H1 (cell line): ENCODE results near the gene HGFAC. TPM values are rescaled to one million over a fixed set of nuclear protein-coding genes. Genes with fewer than 3 reads are reported as not detected.

ENCODE experiments used
- CTCF ChIA-PET: fragments of 300-600 bp; sonication (Branson Sonifier 250); formaldehyde crosslinking; loops from one replicate; lab custom pipeline; 2021; ENCODE audit not compliant: partially characterized antibody; lab: Charles Lee
- POLR2A ChIA-PET: fragments of 300-600 bp; sonication (Branson Sonifier 250); formaldehyde crosslinking; loops from one replicate; lab custom pipeline; 2021; ENCODE audit warnings: inconsistent platforms; ENCODE audit not compliant: partially characterized antibody; lab: Charles Lee
- DNase-seq, 2 experiments: peaks; one replicate each; pipeline versions ENCODE4 v3.0.0 to v3.0.0-alpha.2; 2010 to 2022; ENCODE audit warnings: low spot score in 2 of 2, low read depth in 1 of 2, mixed read lengths in 1 of 2
- FAIRE-seq: peaks from 2 replicates; lab custom pipeline; 2011; peaks lifted over from hg19 to GRCh38; lab: Jason Lieb, UNC
- H2AFZ ChIP-seq: 2 replicates; pipeline ENCODE4 v1.8.1; 2012; ENCODE audit warnings: low read length, inconsistent platforms
- H2AK5ac ChIP-seq: 2 replicates; pipeline ENCODE4 v1.6.1; 2013; ENCODE audit warnings: low read depth, low read length
- H2BK120ac ChIP-seq: replicated peaks from 2 replicates; pipeline ENCODE3; 2013; ENCODE audit warnings: low read depth, low read length, inconsistent platforms
- H2BK12ac ChIP-seq: 2 replicates; pipeline ENCODE4 v1.6.1; 2013; ENCODE audit warnings: low read depth, low read length
- H2BK15ac ChIP-seq: 2 replicates; pipeline ENCODE4 v1.6.1; 2013; ENCODE audit warnings: low read length
- H2BK20ac ChIP-seq: 2 replicates; pipeline ENCODE4 v1.6.1; 2013; ENCODE audit warnings: low read length
- H2BK5ac ChIP-seq: 2 replicates; pipeline ENCODE4 v1.6.1; 2013; ENCODE audit warnings: low read depth, low read length
- H3K14ac ChIP-seq: 2 replicates; pipeline ENCODE4 v1.6.1; 2013; ENCODE audit warnings: inconsistent platforms; ENCODE audit not compliant: insufficient read length
- H3K18ac ChIP-seq: 2 replicates; pipeline ENCODE4 v1.6.1; 2013; ENCODE audit warnings: low read length; ENCODE audit errors: extremely low read depth
- H3K23ac ChIP-seq: 2 replicates; pipeline ENCODE4 v1.6.1; 2013; ENCODE audit warnings: inconsistent platforms; ENCODE audit not compliant: insufficient read length
- H3K23me2 ChIP-seq: 2 replicates; pipeline ENCODE4 v1.6.1; 2013; ENCODE audit warnings: low read depth, low read length
- H3K27ac ChIP-seq: 2 replicates; pipeline ENCODE4 v1.6.1; 2011; ENCODE audit warnings: low read depth, low read length, inconsistent platforms
- H3K27me3 ChIP-seq, 4 experiments: replicated peaks in 1 of 4; 1 replicate in 1 of 4; 2 replicates in 3 of 4; pipeline versions ENCODE4 v1.6.1 to v1.8.1; 2011 to 2013; ENCODE audit warnings: low read length in 3 of 4, mild to moderate bottlenecking in 3 of 4, inconsistent platforms in 2 of 4, mixed read lengths in 2 of 4, moderate library complexity in 1 of 4; ENCODE audit not compliant: control insufficient read depth in 3 of 4, insufficient read depth in 3 of 4; ENCODE audit errors: extremely low read depth in 1 of 4
- H3K36me3 ChIP-seq, 4 experiments: 2 replicates each; pipeline versions ENCODE4 v1.6.1 to v1.8.1; 2011 to 2013; ENCODE audit warnings: mild to moderate bottlenecking in 4 of 4, low read length in 3 of 4, moderate library complexity in 2 of 4, control low read depth in 1 of 4, inconsistent platforms in 1 of 4; ENCODE audit not compliant: insufficient read depth in 4 of 4, control insufficient read depth in 2 of 4
- H3K4ac ChIP-seq: replicated peaks from 2 replicates; pipeline ENCODE3; 2013; ENCODE audit warnings: low read length, low read depth, mixed read lengths, inconsistent platforms; ENCODE audit not compliant: insufficient read length
- H3K4me1 ChIP-seq, 4 experiments: replicated peaks in 1 of 4; 1 replicate in 1 of 4; 2 replicates in 3 of 4; pipeline versions ENCODE4 v1.6.1 to v1.8.1; 2011 to 2013; ENCODE audit warnings: low read length in 3 of 4, inconsistent platforms in 2 of 4, mixed read lengths in 1 of 4; ENCODE audit not compliant: insufficient read depth in 4 of 4, control insufficient read depth in 3 of 4
- H3K4me2 ChIP-seq, 2 experiments: 2 replicates each; pipeline versions ENCODE4 v1.6.1 to v1.8.1; 2011 to 2013; ENCODE audit warnings: low read depth in 2 of 2, low read length in 2 of 2, control low read depth in 1 of 2, inconsistent platforms in 1 of 2, mild to moderate bottlenecking in 1 of 2; ENCODE audit not compliant: insufficient read depth in 1 of 2
- H3K4me3 ChIP-seq, 4 experiments: fragments of 200-600, 300-600 bp in 1 of 4; sonication (generic), shearing (Covaris generic), sonication (Bioruptor Twin) in 1 of 4; 2 replicates each; pipeline versions ENCODE4 v1.5.1 to v1.8.1; 2011 to 2016; ENCODE audit warnings: low read length in 4 of 4, low read depth in 3 of 4, control low read depth in 2 of 4, inconsistent platforms in 2 of 4, mild to moderate bottlenecking in 2 of 4, mixed read lengths in 1 of 4, moderate library complexity in 1 of 4; ENCODE audit not compliant: insufficient read depth in 2 of 4; ENCODE audit errors: extremely low read depth in 1 of 4
- H3K56ac ChIP-seq: replicated peaks from 2 replicates; pipeline ENCODE3; 2013; ENCODE audit warnings: low read depth, mild to moderate bottlenecking, mixed read lengths, low read length, inconsistent platforms; ENCODE audit not compliant: insufficient read length
- H3K79me1 ChIP-seq: 2 replicates; pipeline ENCODE4 v1.6.1; 2013; ENCODE audit warnings: low read depth, low read length, control low read depth
- H3K79me2 ChIP-seq, 2 experiments: 2 replicates each; pipeline versions ENCODE4 v1.6.1 to v1.8.1; 2012 to 2013; ENCODE audit warnings: low read length in 2 of 2, mild to moderate bottlenecking in 2 of 2, inconsistent platforms in 1 of 2; ENCODE audit not compliant: insufficient read depth in 2 of 2, control insufficient read depth in 1 of 2
- H3K9ac ChIP-seq, 4 experiments: replicated peaks in 1 of 4; 1 replicate in 1 of 4; 2 replicates in 3 of 4; pipeline versions ENCODE4 v1.6.1 to v1.8.1; 2011 to 2013; ENCODE audit warnings: low read depth in 3 of 4, low read length in 3 of 4, control low read depth in 2 of 4, mild to moderate bottlenecking in 2 of 4, moderate library complexity in 2 of 4, inconsistent platforms in 1 of 4; ENCODE audit errors: extremely low read depth in 1 of 4
- H3K9me3 ChIP-seq, 2 experiments: 2 replicates each; pipeline versions ENCODE4 v1.6.1 to v1.8.1; 2012 to 2013; ENCODE audit warnings: mild to moderate bottlenecking in 2 of 2, moderate library complexity in 2 of 2, control low read depth in 1 of 2, inconsistent platforms in 1 of 2, low read depth in 1 of 2, low read length in 1 of 2, mixed read lengths in 1 of 2; ENCODE audit not compliant: insufficient read depth in 2 of 2
- H4K20me1 ChIP-seq, 2 experiments: replicated peaks in 1 of 2; 2 replicates each; pipeline versions ENCODE3 to v1.8.1; 2011 to 2013; ENCODE audit warnings: inconsistent platforms in 2 of 2, low read length in 2 of 2, mild to moderate bottlenecking in 1 of 2; ENCODE audit not compliant: insufficient read depth in 2 of 2, control insufficient read depth in 1 of 2
- H4K5ac ChIP-seq: 2 replicates; pipeline ENCODE4 v1.6.1; 2013; ENCODE audit warnings: low read length, low read depth, mixed read lengths, inconsistent platforms; ENCODE audit not compliant: insufficient read length
- H4K8ac ChIP-seq: 2 replicates; pipeline ENCODE4 v1.8.0; 2013; ENCODE audit warnings: mild to moderate bottlenecking, moderate library complexity, low read length, inconsistent platforms; ENCODE audit not compliant: insufficient read depth; ENCODE audit errors: extremely low read depth
- H4K91ac ChIP-seq: replicated peaks from 2 replicates; pipeline ENCODE3; 2013; ENCODE audit warnings: low read length, mixed read lengths, inconsistent platforms; ENCODE audit not compliant: insufficient read length
- BACH1 ChIP-seq: IDR thresholded peaks from 2 replicates; pipeline ENCODE4 v1.6.1; 2012; ENCODE audit warnings: low read length, improper control_type of control experiment
- CBX5 ChIP-seq: fragments of 300-800, 300-1000 bp; sonication (generic); IDR thresholded peaks from 2 replicates; pipeline ENCODE4 v1.7.1; 2016; ENCODE audit warnings: antibody characterized with exemption, low read length, low read depth
- KDM4A ChIP-seq: IDR thresholded peaks from one replicate; pipeline ENCODE4 v1.7.1; 2012; ENCODE audit warnings: low read depth, mild to moderate bottlenecking, moderate library complexity, low read length, inconsistent platforms; ENCODE audit not compliant: severe bottlenecking
- SP1 ChIP-seq: IDR thresholded peaks from 2 replicates; pipeline ENCODE4 v1.6.1; 2011; ENCODE audit warnings: low read depth, low read length
- SP2 ChIP-seq: IDR thresholded peaks from 2 replicates; pipeline ENCODE4 v1.6.1; 2012; ENCODE audit warnings: mild to moderate bottlenecking, low read length, inconsistent platforms
- SUZ12 ChIP-seq: fragments of 200-600 bp; sonication (generic); IDR thresholded peaks from 2 replicates; pipeline ENCODE4 v1.6.1; 2012; ENCODE audit warnings: mild to moderate bottlenecking, inconsistent platforms, low read length, moderate library complexity, mixed read lengths
- ZNF274 ChIP-seq: IDR thresholded peaks from 2 replicates; pipeline ENCODE4 v1.7.0; 2012; ENCODE audit warnings: low read length, borderline replicate concordance; ENCODE audit errors: extremely low read depth
- WGBS, 2 experiments: shearing (Covaris generic) in 1 of 2; methylation state at CpG; one replicate each; pipeline versions ENCODE4 v1.1.6 to v1.1.7; 2013 to 2015; ENCODE audit warnings: low lambda C conversion rate in 2 of 2, mixed read lengths in 2 of 2, inconsistent platforms in 1 of 2, low coverage in 1 of 2, missing lambda C conversion rate in 1 of 2; ENCODE audit not compliant: insufficient replicate concordance in 2 of 2, insufficient coverage in 1 of 2, insufficient read length in 1 of 2; ENCODE audit errors: extremely low coverage in 1 of 2, missing lambda C conversion rate in 1 of 2; 5-methylcytosine and 5-hydroxymethylcytosine counted together
- polyA plus RNA-seq, 7 experiments: library from polyadenylated mRNA; depleted of rRNA in 3 of 7; stranded (reverse) in 5 of 7; unstranded in 2 of 7; fragments of >200 nt in 5 of 7; fragments of 200-250 nt in 2 of 7; gene quantifications; 1 replicate in 5 of 7; 2 replicates in 1 of 7; 4 replicates in 1 of 7; pipeline versions ENCODE4 v1.2.1 to v1.2.3, GENCODE V29; 2011 to 2013; ENCODE audit warnings: missing spikeins in 2 of 7, mixed read lengths in 2 of 7
- total RNA-seq: library from RNA; stranded (reverse); fragmentation: NEBNext Ultra II Directional; extraction: Animal tissue kit (Norgen Biotek cat#: 25700); gene quantifications from 2 replicates; pipeline ENCODE4 v1.2.1, GENCODE V29; 2021

HGFAC gene
- total and polyA plus RNA-seq, 2 of the 8 experiments (the other 6 are each of a cell fraction or from before 2014, with no cell fraction given): 0.14 to 0.15 TPM

DNA sequence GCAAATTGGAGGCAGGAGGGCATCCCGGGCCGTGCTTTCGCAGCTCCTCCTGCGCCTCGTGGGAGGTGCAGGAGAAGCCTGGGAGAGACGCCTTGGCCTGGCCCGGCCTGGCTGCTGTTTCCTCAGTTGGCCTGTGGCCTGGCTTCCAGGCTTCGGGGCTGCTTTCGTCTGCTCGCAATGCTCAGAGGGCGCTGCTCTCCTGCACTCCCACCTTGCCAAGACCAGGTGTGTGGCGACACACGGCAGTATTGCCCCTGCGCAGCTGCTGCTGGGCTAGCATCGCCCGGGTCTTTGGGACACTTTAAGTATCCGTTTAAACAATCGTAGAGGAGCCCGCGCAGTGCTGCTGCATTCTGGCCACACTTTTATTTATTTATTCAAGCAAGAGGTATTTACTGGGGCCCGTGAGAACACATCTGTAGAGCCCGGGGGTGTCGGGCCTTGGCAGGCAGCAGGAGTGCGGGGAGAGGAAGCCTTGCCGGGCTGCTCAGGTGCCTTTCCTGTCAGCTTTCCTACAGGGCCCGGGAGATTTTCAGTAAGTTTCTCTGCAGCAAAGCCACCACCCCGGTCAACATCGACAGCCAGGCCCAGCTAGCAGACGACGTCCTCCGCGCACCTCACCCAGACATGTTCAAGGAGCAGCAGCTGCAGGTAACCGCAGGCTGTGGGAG, 26.2 kb upstream of the HGFAC start:
- Histone ChIP-seq H2BK5ac (peak overlapping the region; percentile 41; the same call in 1 of the 2 replicates), H3K23ac (no peak overlapping the region), H4K8ac (no peak overlapping the region), H3K56ac (no peak overlapping the region), H3K79me1 (peaks cover 4% of the 10 kb centered on the region), H3K36me3 (peaks cover 0 to 4% (median 0%) of the 10 kb centered on the region in 4 experiments; a peak in 2 of 8 replicates), H2BK12ac (0 out of 2 replicates have a peak overlapping the region, but pooled peaks have one; percentile 17), H4K91ac (no peak overlapping the region), H4K20me1 (peaks cover 4 to 10% of the 10 kb centered on the region in 2 experiments), H2AFZ (no peak overlapping the region), H3K79me2 (no peaks in the 10 kb centered on the region), H3K9me3 (no peaks in the 10 kb centered on the region), H2BK120ac (no peak overlapping the region), H2BK15ac (no peak overlapping the region), H3K14ac (no peak overlapping the region), H3K4me1 (no peaks in the 10 kb centered on the region; a peak in 3 of 7 replicates), H3K9ac (no peak overlapping the region), H2BK20ac (no peak overlapping the region), H3K23me2 (no peaks in the 10 kb centered on the region; the same call in 1 of the 2 replicates), H2AK5ac (no peak overlapping the region), H3K4me2 (no peak overlapping the region), H3K4ac (peak overlapping the region; percentile 20), H3K18ac (no peak overlapping the region), H4K5ac (no peak overlapping the region), H3K27ac (no peak overlapping the region; the same call in 1 of the 2 replicates), H3K27me3 (no peaks in the 10 kb centered on the region), H3K4me3 (no peak overlapping the region)
- FAIRE-seq (no peak), DNase-seq (no peak)
- ChIA-PET CTCF (interaction anchor here (1.0 to 4.6 kb wide), 4 partner anchors 18 to 69 kb away, joined by 4 to 24 read pairs (median 4); no protein-coding TSS in a partner anchor), POLR2A (interaction anchor here (0.6 kb wide), 1 partner anchor 595 kb away, joined by 3 read pairs; no protein-coding TSS in a partner anchor)
- WGBS, 2 experiments: 93% methylated on average over 33 of the region's 33 CpGs; no CpG with 5 or more reads in 1 of the 2 experiments
- TF ChIP-seq SP2 (no peak), ZNF274 (no peak), KDM4A (no peak), BACH1 (no peak), SUZ12 (no peak), CBX5 (no peak), SP1 (no peak)
